Measurements from ENCODE around the gene RAB8B.

Gene RAB8B

DNA sequence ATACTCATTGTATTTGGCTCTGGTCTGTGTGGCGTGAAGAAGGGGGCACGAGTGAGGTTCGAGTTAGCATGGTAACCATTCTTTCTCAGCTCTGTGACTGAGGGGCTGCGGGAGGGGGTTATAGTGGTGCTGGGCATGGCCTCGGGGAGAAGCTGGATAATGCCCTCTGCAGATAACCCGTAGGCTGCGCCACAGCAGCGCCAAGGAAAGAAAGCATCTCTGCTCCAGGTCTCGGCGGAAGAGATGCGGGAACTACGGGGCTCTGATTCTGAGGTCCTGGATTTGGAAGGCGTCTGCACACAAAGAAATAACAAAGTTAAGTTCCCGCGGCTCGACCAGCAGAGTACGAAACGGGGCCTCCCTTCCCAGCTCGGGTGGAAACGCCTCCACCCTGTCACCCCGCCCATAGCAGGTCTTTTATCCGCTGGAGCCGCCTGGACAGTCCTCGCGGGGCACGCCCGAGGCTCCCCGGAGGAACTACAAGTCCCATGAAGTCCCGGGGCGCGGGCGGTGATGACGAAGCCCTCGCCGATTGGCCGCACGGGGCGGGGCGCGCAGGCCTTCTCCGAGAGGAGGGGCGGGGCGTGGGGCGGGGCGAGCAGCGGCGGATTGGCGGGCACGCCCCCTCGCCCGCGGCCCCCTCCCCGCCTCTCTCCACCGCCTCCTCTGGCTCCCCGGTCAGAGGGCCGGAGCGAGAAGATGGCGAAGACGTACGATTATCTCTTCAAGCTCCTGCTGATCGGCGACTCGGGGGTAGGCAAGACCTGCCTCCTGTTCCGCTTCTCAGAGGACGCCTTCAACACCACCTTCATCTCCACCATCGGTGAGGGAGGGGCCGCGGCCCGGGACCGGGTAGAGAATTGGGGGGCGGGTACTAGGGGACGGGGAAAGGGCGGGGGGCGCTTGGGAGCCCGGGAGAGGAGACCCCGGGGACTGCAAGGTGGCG is at the start of gene RAB8B:
TSS of gene RAB8B (plus strand) at position 681 of the 946 bp plus-strand sequence. CDS start at position 700, 19 bp downstream.
- peak; percentile 99 for DNase-seq

DNA sequence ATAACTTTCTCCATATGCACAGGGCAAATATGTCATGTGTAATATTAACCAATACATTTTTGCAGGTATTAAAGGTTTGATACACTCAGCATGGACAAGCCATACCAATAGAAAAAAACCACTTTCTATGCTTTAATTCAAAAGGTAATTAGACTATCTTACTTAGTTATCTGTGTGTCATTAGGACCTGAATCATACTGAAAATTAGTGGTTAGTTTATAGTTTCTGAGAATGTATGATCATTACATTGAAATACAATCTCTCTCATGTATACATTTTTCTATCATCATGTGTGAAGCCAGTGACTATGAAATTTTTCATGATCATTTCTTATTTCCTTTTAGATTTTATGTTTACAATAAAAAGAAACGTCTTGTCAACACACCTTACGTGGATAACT is 48.5 kb upstream of the RAB8B start:
- DNase-seq: no peak

DNA sequence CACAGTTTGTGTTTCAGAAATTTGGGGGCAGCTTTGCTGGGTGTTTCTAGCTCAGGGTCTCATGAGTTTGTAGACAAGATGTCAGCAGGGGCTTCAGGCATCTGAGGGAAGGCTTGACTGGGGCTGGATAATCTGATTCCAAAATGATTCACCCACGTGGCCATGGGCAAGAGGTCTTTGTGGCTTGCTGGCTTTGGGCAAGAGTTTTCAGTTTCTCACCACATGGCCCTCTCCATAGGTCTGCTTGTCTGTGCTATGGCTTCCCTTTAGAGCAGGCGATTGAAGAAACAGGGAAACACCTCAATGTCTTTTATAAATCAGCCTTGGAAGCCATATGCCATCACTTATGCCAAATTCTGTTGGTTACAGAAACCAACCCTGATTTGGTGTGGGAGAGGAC is 44.0 kb upstream of the RAB8B start:
- no peak for DNase-seq

DNA sequence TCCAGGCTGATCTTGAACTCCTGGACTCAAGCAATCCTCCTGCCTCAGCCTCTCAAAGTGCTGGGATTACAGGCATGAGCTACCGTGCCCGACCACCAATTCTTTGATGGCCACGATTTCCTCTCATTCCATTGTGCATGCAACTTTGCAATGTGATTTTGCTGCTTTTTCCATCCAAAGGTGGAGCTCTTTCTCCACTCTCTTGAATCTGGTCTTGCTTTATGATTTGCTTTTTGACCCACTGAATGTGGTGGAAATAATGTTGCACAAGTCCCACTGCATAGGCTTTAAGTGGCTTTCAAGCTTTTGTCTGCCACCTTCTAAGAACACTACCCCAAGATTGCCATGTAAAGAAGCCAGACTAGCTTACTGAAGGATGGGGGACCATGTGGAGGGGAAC is 42.7 kb upstream of the RAB8B start:
- no peak for DNase-seq

DNA sequence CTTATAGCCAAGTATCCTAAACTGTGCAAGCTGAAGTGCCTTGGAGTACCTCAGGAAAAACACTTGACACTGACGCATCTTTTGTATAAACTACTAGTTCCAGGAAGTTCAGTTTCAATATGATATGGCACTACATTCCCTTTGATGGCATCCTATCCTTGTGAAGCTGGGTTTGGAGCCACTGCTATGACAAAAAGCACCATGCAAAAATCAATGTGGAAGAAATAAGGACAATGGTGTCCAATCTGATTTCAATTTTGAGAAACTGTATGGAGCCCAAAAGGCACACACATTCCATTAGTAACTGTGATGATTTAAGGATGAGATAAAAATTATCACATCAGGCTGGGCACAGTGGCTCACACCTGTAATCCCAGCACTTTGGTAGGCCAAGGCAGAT is 37.7 kb upstream of the RAB8B start:
- DNase-seq: no peak

DNA sequence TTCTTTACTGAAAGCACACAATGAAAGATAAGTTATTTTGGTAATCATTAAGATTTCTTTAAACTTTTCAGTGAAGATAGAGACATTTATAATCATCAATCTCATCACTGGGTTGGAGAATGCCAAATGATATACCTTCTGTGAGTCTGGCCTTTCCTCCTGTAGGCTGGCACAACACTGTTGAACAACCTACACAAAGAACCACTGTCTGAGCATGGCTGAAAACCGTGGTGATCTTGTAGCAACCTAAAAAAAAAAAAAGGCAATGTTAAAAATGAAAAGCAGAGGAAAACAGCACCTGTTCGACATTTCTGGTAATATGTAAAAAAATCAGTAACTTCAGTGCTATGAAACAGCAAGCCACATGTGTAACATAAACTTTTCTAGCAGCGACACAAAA is 33.9 kb upstream of the RAB8B start:
- DNase-seq: no peak

DNA sequence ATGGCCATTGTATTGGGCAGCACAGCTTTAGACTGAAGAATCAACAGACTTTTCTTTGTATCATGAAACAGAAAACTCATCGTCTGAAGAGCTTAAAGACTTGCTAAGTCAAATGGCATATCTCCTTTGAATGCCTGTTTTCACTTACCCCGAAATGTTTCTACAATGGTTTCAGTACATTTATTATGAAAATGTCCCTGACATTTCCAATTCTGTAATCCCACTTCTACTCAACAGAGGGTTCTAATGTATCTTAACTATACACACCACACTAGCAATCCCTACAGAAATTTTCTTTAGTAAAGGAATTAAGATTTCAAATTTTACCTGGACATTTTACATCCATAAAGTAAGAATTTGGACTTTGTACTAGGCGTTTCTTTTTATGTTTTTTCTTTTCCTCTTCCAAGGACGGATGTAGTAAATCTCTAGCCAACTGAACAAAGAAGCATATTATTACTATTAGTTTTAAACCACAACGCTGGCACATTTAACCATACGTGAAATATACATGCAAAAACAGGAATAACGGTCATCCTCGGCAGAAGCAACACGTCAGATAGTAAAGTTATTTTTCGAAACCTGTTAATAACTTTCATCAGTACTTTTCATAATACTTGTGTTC is 33.2 kb upstream of the RAB8B start:
- no peak for DNase-seq

DNA sequence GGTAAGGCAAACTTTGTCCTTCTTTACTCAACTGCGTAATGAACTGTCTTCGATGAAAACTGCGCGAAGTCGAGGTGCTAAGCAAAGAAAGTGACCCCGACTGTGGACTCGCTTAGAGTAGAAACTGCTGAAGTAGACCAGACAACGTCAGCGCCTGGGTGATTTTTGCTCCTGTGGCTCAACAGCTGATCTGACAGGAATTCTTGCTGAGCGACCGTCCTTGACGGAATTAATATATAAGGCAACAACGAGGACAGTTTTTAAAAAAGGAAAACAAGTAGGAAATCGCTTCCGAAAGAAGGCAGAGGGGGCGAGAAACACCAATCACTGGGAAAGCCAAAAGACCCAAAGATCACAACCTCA is 32.7 kb upstream of the RAB8B start:
- DNase-seq: no peak

DNA sequence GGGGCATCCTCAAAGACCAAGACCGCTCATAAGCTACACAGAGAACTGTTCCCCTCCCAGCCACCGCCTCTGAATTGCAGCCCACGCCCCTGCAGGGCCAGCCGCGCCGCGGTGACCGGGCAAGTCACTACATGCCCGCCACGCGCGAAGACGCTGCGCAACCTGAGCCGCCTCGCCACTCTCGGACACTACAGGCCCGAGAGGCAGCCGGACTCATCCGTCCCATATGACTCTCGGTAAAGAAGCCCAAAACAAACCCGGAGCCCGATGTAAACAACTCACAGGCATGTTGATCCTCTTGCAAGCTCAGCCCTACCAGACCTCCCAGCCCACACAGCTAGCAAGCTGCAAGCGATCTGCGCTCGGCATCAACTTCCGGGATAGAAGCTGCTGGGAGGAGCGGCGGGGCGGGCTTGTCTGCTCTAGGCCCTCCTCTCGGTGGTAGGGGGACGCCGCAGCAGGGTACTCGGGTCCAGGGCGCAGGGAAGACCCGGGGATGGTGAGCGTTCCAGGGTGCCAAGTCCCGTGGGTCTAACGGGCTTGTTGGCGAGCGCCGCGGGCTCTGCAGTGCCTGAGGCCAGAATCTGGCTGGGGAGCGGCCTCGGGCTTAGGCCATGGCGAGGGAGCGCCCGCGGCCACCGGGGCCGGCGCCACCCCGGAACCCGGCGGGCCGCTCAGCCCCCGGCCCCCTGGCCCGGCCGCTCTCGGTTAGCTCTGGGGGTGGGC is 32.1 kb upstream of the RAB8B start, which contains the start of gene RPS27L:
TSS of gene RPS27L (minus strand) at position 360 of the 726 bp plus-strand sequence. CDS start at position 288, 72 bp downstream.
- peak; percentile 93 for DNase-seq

DNA sequence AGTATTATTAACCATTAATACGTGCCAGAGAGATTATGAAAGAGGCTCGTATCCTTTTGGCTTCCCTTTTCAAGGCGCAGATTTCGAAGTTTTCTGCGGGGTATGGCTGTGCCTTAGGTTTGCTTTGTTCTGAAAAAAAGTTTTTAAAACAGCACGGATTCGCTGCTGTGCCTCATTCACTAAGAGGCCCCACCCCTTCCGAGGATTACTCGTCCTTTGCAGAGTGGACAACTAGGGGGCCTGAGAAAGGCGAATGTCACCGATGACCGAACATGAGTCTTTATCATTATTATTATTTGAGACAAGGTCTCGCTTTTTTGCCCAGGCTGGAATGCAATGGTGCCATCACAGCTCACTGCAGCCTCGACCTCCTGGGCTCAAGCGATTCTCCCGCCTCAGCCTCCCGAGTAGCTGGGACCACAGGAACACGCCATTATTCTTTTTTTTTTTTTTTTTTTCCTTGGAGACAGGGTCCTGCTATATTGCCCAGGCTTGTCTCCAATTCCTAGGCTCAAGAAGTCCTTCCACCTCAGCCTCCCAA is 31.4 kb upstream of the RAB8B start:
- peak; percentile 42 for DNase-seq

DNA sequence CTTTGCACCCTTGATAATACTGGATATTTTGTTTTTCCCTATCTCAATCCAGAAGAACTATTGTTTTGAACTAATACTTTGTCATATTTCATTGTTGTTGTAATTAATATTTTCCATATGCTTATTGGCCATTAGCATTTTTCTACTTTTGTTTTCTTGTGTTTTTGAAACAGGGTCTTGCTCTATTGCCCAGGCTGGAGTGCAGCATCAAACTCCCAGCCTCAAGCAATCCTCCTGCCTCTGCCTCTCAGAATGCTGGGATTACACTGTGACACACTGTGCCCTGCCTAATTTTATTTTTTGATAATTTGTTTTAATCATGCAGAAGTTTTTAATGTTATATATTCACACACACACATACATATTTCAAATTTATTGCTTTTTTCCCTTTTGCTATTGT is 28.8 kb upstream of the RAB8B start:
- no peak for DNase-seq

DNA sequence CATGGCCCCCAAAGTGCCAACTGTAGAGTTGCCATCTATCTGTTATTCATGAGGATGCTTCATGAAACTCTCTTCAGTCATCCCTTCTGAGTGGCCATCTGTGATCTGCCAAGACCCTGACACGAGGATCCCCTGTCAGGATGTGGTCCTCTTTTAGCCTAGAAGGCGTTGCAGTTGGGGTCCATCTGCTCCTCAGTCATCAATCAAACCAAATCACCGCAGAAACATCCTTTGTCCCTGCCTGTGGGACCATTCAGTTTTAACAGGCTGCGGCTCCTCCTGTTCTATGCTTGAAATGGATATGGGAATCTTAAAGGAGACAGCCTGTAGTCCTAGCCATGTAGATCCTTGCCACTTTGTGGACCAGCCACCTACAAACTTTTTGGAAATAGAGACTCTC is 26.2 kb upstream of the RAB8B start:
- no peak for DNase-seq

DNA sequence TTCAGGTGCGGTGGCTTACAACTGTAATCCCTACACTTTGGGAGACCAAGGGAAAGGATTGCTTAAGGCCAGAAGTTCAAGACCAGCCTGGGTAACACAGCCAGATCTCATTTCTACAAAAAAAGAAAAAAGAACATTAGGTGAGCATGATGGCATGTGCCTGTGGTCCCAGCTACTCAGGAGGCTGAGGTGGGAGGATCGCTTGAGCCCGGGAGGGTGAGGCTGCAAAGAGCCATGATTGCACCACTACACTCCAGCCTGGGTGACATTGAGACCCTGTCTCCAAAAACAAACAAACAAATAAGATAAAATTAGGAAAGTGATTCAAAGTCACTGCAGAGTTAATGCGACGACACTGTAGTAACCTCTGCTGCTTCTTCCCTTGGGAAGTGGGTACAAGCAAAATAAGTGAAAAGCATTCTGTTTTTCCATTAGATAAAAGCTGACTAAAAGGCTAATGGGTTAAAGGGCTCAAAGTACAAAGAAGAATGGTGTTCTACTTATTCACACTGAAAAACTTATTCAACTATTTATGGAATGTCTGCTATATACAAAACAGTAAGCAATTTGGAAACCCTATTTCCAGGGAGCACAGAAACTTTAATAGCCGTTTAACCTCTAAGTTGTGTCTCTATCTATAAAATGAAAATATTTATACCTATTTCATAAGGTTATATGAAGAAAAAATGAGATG is 24.1 kb upstream of the RAB8B start:
- no peak for DNase-seq

DNA sequence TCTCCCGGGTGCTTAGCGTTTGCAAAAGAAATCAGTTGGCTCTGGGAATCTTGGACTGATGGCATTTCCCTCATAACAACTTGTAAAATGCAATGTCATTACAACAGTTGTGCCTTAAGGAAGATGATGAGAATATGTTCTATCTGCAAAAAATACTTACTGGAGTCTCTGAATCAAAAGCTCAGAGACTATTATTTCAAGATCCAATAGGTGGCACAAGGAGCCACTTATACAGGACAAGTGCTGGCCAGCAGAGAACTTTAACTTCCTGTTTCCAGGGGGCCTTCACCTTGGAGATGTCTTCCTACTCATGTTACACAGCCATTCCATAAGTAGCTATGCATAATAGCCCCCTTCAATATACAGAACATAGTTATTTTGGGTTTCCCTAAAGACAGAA is 23.2 kb upstream of the RAB8B start:
- no peak for DNase-seq

DNA sequence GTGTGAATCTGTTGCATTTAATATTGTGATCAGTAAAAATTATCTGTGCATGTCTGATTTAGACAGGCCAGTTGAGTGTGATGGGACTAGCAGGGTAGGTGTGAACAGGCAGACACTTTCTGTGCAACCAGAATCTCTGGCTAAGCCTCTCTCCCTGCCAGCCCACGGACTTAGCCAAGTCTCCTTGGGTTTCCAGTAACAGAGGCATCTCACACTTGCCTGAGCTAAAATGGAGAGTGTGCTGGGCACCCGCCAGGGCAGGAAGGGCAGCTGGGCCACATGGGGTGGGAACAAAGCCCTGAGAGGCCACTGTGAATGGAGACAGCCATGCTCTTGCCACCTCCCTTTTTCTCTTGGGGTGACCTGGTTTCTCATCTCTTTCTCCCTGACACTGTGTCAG is 19.6 kb upstream of the RAB8B start:
- no peak for DNase-seq

DNA sequence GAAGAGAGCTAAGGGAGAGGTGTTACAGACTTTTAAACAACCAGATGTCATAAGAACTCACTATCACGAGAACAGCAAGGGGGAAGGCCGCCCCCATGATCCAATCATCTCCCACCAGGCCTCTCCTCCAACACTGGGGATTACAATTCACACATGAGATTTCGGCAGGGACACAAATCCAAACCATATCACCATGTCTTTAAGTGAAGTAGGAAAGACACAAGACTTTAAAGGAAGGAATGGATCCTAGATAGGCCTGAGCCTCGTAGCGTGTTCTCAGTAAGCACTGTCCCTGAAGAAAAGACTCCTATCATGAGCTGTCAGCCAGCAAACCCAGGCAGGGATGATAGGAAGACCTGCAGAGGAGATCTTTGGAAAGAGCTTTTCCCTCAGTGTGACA is 17.0 kb upstream of the RAB8B start:
- DNase-seq: no peak

DNA sequence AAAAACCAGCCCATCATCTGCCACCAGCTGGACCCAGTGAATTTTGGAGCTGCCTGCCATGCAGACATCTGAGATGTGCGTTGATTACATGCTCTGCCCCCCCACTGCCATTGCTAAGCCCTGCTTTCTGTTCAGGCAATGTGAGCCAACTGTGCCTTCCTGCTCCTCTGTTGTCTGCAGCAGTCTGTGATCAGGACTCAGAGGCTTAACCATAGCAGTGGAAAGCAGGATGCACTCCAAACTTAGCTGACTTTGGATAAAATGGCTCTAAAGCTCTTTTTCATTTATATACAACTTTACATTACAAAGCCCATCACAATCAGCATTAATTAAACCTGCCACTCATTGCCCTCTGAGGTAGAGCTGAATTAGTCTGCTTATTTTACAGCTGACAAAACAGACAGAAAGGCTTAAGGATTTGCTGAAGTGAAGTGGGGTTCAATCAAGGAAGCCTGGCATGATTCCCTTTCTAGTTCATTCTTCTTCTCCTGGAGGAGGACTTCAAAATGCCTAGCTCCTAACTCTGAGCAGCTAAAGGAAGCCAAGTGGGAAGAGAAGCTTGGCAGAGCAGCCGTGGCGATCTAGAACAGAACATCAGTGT is 16.5 kb upstream of the RAB8B start:
- DNase-seq: no peak

DNA sequence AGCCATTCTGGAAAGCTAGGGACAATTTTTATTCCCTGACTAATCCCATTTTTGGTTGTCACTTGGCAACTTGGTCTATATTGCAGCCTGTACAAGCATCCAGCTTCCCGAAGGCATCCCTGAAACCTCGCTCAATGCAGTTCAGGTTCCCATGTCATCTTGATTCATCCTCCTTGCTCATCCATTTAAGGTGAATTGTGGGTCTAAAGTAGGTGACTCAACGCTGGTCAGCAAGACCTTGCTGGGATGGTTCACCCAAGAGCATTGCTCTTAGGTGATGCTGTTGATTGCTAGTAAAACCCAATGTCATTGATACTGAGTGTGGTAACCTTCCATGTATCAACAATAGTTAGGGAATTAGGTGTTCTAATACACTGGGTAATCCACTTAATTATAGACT is 13.1 kb upstream of the RAB8B start:
- no peak for DNase-seq

DNA sequence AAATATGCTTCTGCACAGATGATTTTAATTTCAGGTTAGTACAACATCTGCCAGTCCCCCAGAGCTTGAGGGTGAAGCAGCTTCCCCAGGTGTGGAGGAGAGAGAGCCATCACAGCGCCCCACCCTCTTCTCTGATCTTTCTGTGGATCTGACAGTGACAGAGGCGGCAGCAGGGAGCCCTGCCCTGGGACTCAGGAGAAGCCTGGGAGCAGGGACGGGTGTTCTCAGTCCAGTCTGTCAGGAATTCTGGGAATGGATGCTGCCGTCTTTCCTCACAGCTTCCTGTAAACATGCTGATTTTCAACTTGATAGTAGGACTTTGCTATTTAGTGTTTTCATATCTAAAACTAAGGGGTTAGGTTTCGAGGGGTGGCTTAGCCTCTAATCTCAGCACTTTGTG is 11.4 kb upstream of the RAB8B start:
- no peak for DNase-seq

DNA sequence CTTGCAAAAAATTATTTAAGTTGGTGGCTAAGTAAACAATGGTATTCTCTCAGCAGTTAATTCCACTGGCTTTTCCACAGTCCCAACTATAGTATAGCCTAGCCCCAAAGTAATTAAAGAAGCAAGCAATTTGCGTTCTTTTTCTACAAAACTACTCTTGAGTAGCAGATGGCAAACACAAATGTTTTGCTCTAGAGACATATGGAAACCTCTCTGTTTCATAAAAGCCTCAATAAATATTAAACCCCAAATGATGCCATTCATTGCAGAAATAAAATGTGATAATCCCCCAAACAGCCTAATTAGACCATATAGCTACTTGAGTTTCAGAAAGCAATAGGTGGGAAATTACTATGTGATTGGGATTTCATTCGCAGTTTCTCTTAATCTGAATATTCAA is 8.7 kb upstream of the RAB8B start:
- no peak for DNase-seq

DNA sequence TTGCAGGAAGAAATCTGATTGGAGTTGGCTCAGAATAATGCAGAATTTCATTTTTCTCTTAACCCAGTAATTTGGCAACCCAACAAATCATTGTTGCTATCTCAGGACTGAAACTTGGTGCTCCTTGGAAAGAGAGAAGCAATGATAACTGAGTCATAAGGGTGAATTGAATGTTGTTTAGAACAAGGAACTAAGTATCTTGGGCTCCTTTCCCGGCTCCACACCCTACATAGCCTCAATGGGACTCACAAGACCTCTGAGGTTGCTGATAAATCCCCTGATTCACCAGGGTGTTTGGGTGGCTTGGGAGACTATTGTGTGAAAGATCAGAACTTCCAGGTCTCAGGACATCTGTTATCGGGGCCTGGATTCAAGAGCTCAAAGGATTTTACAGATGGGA is 7.8 kb upstream of the RAB8B start:
- no peak for DNase-seq

DNA sequence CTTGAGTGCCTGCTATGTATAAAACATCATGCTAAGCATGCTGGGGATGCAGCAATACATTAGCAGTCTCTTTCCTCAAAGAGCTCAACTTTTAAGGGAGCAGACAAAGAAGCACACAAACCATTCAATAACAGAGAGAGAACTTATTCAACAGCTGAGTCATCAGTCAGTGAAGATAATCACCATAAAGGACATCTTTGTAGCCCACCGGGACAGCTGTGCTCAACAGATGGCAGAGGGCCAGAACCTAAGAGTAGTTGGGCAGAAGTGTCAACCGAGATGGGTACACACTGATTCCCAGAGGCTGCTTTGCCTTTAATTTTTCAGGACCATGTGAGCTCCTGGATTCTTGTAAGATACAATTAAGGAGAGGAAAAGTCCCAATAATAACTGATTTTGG is 4.2 kb upstream of the RAB8B start:
- no peak for DNase-seq
